ENCODE data around the gene AQP1.

DNA sequence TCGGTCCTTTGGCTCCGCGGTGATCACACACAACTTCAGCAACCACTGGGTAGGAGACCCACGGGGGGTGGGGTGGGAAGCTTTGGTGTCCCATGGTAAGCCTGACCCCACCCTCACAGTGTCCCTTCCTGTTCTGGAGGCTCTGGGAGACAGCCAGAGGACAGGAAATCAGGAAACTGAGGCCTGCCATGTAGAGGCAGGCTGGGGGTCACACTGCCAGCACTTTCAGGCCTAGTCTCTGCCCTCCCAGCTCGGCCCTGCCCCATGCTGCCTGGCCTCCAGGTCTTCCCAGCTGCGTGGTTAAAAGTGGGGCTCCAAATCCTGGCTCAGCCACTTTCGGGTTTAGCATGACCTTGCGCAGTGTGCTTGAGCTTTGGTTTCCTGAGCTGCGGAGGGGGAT is 10.9 kb downstream of the AQP1 start:
- TF ChIP-seq, protein P1, sequence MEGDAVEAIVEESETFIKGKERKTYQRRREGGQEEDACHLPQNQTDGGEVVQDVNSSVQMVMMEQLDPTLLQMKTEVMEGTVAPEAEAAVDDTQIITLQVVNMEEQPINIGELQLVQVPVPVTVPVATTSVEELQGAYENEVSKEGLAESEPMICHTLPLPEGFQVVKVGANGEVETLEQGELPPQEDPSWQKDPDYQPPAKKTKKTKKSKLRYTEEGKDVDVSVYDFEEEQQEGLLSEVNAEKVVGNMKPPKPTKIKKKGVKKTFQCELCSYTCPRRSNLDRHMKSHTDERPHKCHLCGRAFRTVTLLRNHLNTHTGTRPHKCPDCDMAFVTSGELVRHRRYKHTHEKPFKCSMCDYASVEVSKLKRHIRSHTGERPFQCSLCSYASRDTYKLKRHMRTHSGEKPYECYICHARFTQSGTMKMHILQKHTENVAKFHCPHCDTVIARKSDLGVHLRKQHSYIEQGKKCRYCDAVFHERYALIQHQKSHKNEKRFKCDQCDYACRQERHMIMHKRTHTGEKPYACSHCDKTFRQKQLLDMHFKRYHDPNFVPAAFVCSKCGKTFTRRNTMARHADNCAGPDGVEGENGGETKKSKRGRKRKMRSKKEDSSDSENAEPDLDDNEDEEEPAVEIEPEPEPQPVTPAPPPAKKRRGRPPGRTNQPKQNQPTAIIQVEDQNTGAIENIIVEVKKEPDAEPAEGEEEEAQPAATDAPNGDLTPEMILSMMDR (IDR thresholded peaks at IDR 0.05; ENCODE audit: borderline replicate concordance, extremely low read depth, low read length, poor library complexity, severe bottlenecking) = no peak
- no peak for TF ChIP-seq EZH2 (IDR thresholded peaks at IDR 0.05; ENCODE audit: borderline replicate concordance, low read depth, low read length, severe bottlenecking)

All from DND-41 (cell line).